IPS-18c (cell line): ENCODE data around the gene KCNH1.

Experiments
- H3K4me3 ChIP-seq: 2 replicates; pipeline ENCODE4 v1.7.0; 2013; ENCODE audit warnings: low read depth, mild to moderate bottlenecking, low read length, moderate library complexity; ENCODE audit not compliant: insufficient read depth
- H3K9me3 ChIP-seq: one replicate; pipeline ENCODE4 v1.6.1; 2013; ENCODE audit warnings: mild to moderate bottlenecking, low read length, moderate library complexity; ENCODE audit not compliant: control insufficient read depth, insufficient read depth

The KCNH1 gene

DNA sequence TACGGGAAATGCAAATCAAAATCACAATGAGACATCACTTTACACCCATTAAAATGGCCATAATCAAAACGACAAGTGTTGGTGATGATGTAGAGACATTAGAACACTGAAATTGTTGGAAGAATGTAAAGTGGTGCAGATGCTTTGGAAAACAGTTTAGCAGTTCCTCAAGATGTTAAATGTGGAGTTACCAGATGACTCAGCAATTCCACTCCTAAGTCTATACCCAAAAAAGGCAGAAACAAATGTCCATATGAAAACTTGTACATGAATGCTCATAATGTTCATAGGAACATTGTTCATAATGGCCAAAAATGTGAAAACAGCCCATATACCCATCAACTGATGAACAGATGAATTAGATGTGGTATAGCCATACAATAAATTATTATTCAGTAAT lies 267.4 kb downstream of the KCNH1 start:
- no peak overlapping the region for H3K4me3 ChIP-seq
- no peaks in the 10 kb centered on the region for H3K9me3 ChIP-seq

DNA sequence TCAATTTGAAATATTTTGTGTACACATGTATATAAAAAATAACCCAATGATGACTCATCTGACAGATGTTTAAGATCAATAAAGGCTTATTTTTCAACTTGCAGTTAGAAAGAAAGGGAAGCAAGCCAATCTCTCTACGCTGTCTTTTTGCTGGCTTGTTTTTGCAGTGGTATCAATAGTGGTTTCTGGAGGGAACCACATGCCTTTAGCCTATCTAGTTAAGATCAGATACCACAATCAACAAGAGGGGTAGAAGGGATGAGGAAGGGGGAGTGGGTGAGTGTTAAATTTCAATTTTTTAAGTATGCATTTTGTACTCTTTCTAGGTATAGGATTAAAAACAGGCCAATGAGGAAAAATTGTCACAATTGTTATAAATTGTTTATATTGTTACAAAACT lies 276.2 kb downstream of the KCNH1 start:
- H3K4me3 ChIP-seq = no peak overlapping the region
- no peaks in the 10 kb centered on the region for H3K9me3 ChIP-seq

DNA sequence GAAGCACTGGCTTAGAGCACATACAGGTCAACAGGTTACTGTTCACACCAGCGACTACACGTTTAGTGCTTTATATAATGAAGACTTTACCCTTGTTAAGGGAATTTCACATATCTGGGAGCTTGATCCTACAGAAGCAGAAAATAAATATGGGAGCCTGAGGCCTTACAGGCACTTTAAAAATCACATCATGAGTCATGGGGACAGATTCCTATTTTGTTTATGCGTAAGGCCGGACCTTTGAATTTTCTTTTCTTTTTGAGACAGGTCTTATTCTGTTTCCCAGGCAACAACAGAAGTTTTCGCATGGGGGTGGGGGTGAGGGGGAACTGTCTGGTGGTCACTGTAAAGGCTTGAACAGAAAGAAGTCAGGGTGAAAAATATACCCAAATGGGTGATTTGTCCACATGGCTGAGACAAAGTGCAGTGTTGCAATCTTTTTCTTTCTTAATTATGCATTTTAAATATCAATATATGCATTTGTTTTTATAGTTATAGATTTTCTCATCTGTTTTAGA lies 276.7 kb downstream of the KCNH1 start:
- Histone ChIP-seq H3K9me3 (no peaks in the 10 kb centered on the region), H3K4me3 (no peak overlapping the region)

DNA sequence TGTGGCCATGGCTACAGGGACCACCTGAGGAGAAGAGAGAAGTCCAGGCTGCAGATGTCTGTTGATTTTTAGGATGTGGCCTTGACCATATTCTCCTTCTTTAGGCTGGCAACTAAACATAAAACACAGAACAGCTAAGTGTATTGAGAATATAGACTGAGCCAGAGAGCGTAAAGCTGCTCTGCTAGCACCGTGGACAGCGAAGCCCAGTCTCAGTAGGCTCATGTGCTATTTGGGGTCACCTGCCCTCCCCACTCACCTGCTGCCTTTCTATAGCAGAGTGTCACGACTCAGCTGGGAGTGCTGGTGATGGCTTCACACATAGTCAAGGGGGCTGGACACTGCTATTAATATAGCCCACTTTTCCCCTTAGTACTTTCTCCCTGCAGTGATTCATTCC lies 278.5 kb downstream of the KCNH1 start:
- no peak overlapping the region for H3K4me3 ChIP-seq
- H3K9me3 ChIP-seq = no peaks in the 10 kb centered on the region

DNA sequence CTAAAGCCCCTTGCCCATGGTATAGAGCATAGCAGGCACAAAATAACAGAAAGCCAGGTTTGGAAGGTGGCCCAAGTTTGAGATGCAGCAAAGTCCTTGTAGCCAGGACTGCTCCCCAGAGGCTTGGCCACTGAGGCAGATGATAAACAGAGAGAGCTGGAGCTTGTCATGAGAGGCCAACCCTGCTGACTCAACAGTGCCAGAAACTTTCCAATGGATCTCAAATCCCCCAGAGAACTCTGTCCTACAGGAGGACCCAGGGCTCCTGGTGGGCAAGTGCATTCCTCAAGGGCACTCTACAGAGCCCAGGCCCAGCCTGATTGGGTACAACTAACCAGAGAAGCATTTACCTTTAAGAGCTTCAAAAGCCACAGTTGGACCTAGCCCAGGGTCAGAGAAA lies 280.7 kb downstream of the KCNH1 start:
- H3K4me3 ChIP-seq = no peak overlapping the region
- H3K9me3 ChIP-seq = no peaks in the 10 kb centered on the region

DNA sequence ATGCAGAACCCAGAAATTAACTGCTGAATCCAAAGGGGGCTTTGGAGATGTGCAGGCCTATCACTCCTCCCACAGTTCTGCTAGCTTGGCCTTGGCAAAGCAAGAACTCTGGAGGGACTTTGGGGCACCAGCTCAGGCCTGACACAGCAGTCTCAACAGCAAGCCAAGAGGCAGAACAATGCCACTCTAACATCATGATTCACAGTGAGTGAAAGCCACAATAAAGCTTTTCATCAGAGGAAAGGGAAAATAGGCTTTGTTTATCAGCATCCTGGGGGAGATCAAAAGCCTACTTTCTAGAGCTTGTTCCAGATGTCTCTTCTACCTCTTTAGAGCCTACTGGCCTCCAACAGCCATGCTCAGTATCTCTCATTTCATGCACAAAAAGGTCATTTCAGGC lies 283.4 kb downstream of the KCNH1 start:
- H3K9me3 ChIP-seq = no peaks in the 10 kb centered on the region
- no peak overlapping the region for H3K4me3 ChIP-seq

DNA sequence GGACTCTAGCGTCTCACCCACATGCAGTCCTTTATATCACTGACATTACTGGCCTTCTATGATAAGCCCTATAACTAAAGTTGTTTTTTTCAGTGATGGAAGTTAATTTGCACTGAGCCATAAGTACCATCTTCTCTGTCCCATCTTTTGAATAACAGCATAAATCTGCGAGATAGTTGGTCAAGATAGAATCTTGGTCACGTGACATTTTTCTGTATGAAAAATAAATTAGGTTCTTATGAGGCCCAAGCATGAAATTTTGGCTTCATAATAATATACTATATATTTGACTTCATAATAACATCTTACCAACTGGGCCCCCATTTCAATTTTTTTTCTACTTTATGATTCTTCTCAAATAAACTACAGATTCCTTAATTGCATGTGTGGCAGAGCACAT lies 285.5 kb downstream of the KCNH1 start:
- no peak overlapping the region for H3K4me3 ChIP-seq
- no peaks in the 10 kb centered on the region for H3K9me3 ChIP-seq

DNA sequence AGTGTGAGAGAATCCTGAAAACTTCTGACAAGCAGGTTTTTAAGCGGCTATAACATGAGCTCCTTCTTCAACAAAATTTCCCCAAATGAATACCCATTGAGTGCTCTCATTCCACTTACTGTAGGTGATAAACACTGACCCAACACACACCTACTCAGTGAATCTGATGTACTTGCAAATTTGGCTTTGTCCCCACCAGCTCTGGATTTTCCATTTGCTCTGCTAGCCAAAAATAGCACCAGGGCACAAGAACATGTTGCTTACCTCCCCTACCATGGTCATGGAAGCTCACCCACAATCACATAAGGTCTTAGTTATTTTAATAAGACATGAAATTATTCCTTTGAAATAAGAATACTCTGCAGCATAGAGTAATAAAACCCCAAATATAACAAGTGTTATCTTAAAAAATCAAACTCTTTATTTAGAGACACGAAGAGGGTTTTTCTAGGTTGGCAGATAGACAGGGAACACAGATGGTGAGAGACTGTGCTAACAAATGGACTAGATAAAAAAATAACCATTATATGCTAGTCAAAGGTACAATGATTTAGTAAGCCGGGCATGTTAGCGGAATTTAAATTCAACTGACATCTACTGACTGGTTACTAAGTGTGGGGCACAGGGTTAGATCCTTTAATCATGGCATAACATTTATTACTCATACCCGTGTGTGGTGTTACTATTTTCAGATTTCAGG lies 291.9 kb downstream of the KCNH1 start:
- Histone ChIP-seq H3K9me3 (no peaks in the 10 kb centered on the region), H3K4me3 (no peak overlapping the region)

DNA sequence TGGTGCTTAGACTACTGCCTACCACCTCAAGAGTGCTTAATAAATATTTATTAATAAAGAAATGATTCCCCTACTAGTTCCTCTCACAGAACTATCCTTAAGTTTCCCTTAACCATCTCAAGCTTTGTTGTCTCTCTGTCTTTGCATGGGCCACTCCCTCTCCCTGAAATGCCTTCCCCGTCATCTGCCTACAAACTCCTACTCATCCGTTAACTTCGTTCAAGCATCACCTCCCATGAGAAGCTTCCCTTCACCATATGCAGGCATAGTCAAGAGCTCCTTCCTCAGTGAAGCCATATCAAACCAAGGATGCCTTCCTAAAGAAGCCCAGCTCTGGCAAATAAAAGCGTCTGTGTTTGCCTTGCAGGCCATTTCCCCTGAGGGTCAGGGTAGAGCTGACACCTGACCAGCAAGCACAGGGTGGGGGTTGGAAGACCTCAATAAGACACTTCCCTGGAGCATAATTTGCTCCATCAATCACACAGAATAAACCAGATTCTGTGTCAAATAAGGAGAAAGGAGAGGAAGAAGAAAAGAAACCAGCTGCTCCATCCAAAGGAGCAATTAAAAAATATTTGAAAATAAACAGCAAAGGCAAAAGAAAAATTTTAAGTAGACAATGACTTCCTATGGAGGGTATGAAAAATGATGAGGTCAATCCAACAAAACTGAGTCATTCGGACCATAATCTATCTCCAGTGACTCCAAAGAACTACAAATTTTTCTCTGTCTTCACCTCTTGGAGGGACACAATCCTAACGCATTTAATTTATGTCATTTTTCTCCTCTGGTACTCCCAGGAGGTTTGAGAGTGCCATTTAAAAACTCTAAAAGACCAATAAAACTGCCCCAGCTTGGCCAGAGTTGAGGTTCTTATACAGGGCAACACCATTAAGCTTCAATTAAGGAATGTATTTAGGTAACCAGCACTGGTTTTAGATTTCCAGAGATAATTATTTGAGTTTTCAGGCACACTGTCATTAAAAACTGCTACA lies 303.6 kb downstream of the KCNH1 start:
- no peaks in the 10 kb centered on the region for H3K9me3 ChIP-seq

DNA sequence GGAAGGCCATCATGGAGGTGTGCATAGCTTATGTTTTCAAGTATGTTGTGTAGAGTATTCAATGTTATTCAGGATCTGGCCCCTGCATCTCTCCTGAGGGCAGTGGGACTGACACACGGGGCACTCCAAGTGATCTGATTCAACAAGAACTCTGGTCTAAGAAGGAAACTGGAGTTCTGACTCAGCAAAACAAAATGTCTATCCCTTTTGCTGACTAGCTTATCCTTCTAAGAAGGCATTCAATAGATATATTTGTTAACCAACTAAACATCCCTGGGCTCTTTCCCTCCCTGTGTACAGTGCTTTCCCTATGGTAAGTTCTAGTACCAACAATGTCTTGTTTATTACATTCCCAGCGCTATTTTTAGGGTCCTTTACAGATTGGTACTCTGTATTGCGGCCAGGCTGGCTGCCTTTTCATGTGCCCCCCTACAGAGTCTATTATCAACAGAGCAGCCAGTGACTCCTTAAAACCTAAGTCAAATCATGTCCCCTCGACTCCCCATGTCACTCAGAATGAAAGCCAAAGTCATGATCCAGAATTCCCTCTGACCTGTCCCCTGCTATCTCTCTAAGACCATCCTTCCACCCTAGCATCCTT lies 304.9 kb downstream of the KCNH1 start:
- Histone ChIP-seq H3K4me3 (no peak overlapping the region), H3K9me3 (no peaks in the 10 kb centered on the region)

More for the DNA sequence above, 303.6 kb downstream of the KCNH1 start:
- no peak overlapping the region for H3K4me3 ChIP-seq

DNA sequence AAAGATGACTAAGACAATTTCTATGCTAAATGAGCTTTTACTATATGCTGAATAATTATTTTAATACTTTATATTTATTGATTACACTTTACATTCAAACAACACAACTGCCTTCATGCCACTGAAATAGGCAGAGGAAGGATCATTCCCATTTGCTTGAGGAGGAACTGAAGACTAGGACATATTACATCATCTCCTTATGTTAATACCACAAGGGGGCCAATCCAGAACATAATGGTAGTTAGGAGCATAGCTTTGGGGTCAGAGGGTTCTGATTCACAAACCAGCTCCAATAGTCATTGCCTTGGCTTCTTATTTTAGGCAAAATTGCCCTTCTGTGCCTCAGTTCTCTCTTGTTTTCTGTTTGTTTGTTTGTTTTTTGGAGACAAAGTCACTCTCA lies 306.5 kb downstream of the KCNH1 start:
- Histone ChIP-seq H3K4me3 (no peak overlapping the region), H3K9me3 (no peaks in the 10 kb centered on the region)

DNA sequence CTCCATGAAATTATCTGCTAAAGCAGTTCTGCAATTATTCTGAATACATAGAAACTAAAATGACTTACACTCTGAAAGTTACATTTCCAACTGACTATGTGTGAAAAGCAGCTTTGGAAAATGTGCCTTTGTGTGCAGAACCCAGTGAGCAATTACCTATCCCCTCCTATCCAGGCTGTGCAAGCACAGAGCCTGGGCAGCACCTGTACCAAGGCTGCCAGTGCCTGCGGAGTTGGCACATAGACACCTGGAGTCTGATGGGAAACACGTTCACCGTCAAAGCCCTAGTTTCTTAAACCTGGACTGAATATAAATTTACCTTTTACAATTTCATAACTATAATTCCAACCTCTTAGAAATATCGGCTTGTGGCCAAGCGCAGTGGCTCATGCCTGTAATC lies 307.3 kb downstream of the KCNH1 start:
- no peaks in the 10 kb centered on the region for H3K9me3 ChIP-seq
- H3K4me3 ChIP-seq = no peak overlapping the region

DNA sequence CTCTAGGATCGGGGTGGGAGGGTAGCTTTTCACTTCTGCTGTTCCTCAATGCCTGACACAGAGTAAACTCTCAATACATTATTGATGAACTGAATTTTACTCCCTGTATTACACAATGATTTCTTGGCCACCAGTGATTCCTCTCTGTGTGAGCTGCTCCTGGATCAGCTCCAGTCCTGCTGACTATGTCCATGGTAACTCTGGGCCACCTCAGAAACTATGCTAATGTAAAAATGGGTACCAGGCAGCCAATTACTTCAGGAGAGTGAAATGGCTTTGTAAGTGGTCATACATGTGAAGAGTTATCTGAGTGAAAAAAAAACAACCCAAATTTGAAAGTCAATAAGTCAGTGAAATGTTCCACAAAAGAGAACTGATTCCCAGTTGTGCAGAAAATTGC lies 311.0 kb downstream of the KCNH1 start:
- Histone ChIP-seq H3K4me3 (no peak overlapping the region), H3K9me3 (no peaks in the 10 kb centered on the region)

DNA sequence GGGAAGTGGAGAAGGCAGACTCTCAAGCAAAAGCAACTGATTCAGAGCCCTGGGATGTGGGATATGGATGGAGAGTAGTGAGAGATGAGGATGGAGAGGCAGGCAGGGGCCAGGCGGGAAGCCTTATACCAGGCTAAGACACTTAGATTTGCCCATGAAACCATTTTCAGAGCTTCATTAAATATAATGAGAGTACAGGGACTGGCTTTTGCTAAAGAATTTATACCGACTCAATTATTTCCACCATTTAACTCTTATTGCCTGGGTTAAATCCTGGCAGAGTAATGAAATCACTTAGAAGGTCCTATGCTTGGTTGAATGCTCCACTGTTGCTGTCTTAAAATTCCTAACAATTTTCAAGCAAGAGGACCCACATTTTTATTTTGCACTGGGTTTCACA lies 311.7 kb downstream of the KCNH1 start:
- Histone ChIP-seq H3K4me3 (no peak overlapping the region), H3K9me3 (no peaks in the 10 kb centered on the region)

DNA sequence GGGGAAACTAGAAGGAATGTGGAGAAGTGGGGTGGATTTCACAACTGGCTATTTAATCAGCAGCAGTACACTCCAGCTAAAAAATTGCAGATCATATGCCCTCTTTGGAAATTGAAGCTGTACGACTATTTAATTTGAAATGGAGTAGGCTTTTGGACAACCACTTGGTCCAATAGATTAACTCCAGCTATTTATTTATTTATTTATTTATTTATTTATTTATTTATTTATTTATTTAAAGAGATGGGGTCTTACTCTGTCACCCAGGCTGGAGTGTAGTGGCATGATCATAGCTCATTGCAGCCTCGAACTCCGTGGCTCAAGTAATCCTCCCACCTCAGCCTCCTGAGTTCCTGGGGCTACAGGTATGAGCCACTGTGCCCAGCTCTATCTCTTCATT lies 312.3 kb downstream of the KCNH1 start:
- Histone ChIP-seq H3K4me3 (no peak overlapping the region), H3K9me3 (no peaks in the 10 kb centered on the region)

DNA sequence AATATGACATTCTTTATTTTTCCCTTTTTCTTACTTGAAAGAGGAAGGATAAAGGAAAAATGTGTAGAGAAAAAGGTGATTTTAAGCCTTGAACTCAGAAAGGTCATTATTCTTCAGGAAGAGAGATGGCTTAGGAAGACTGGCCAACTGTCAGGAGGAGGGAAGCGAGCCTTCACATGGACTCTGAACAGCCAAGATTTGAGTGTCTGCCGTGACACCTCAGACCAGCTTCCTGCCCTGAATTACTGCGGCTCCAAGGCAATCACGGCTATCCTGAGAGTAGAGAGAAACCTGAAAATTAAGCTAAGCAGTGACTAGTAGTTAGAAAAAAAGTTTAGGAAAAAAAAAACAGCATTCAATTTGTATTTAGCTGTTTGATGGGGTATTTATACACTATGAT lies 314.7 kb downstream of the KCNH1 start:
- Histone ChIP-seq H3K4me3 (no peak overlapping the region), H3K9me3 (no peaks in the 10 kb centered on the region)

DNA sequence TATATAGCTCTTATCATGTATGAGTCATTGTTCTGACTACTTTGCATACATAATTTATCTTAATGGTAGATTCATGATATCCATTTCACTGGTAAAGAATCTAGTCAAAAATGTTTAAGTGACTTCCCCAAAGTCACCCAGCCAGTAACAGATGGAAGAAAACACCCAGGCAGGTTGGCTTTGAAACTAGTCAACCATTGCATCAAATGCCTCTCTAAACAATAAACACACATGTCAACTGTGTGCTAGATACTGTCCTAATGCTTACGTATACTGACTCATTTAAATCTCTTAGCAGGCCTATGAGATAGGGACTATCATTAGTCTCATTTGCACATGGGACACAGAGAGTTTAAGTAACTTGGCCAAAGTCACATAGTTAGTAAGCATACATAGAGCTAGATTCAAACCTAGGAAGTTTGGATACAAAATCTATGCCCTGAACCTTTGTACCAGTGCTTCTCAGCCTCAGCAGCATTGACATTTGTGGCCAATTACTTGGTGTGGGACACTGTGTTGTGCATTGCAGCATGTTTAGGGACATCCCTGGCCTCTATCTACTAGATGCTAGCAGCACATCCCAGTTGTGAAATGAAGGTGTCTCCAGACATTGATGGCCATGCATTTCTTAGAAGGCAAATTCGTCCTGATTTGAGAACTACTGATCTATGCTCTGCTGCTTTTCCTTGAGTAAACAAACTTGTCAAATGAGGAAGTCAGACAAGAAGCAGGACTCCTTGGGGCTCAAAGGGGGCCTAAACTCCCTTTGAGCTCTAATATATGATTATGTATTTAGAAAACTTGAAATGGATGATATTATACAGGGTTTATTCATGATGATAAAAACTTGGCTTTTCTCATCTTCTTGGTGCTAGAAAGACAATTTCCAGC lies 316.3 kb downstream of the KCNH1 start:
- Histone ChIP-seq H3K4me3 (no peak overlapping the region), H3K9me3 (no peaks in the 10 kb centered on the region)
